Naive thymus-derived CD8-positive, alpha-beta T cell (primary cell): Measurements from ENCODE around the gene SCAMP2. TPM values are rescaled to one million over a fixed set of nuclear protein-coding genes. Genes with fewer than 3 reads are reported as not detected.
"Not testable (repeated sequence)": the region's sequence is repeated elsewhere in the genome, so short reads cannot be mapped to it uniquely, and the experiment has no call there.

Experiments used
- ATAC-seq, 2 donors: fragments of 150-1000 bp; cut with Tn5 transposase in 1 of 2; sonication (Bioruptor Pico), chemical (Tn5 transposase) in 1 of 2; 1 replicate in 1 of 2; 2 replicates in 1 of 2; pipeline ENCODE4 v1.10.0; 2021; ENCODE audit warnings: mild to moderate bottlenecking in 2 of 2, moderate library complexity in 2 of 2
- POLR2A ChIA-PET: fragments of 350-600 bp; sonication (Branson Sonifier 250); formaldehyde crosslinking; loops from one replicate; lab custom pipeline; 2021; ENCODE audit warnings: antibody characterized with exemption; lab: Charles Lee
- DNase-seq, 10 donors: peaks; one replicate each; pipeline versions ENCODE4 v3.0.0 to v3.0.0-alpha.2; 2020 to 2022
- H3K27ac Mint-ChIP-seq, 10 donors: one replicate each; pipeline ENCODE4 v1.8.0; 2020 to 2022; ENCODE audit warnings: mild to moderate bottlenecking in 10 of 10, mixed read lengths in 10 of 10, moderate library complexity in 4 of 10, inconsistent platforms in 1 of 10
- H3K27me3 Mint-ChIP-seq, 5 donors: one replicate each; pipeline ENCODE4 v1.8.0; 2021 to 2022; ENCODE audit warnings: mixed read lengths in 5 of 5
- H3K36me3 Mint-ChIP-seq, 3 donors: one replicate each; pipeline ENCODE4 v1.8.0; 2020 to 2022; ENCODE audit warnings: mixed read lengths in 3 of 3, mild to moderate bottlenecking in 2 of 3, inconsistent platforms in 1 of 3
- H3K4me1 Mint-ChIP-seq, 4 donors: one replicate each; pipeline ENCODE4 v1.8.0; 2021 to 2022; ENCODE audit warnings: mixed read lengths in 4 of 4
- H3K4me3 Mint-ChIP-seq, 10 donors: one replicate each; pipeline ENCODE4 v1.8.0; 2020 to 2022; ENCODE audit warnings: mild to moderate bottlenecking in 10 of 10, mixed read lengths in 10 of 10, moderate library complexity in 6 of 10, inconsistent platforms in 1 of 10
- H3K9me3 Mint-ChIP-seq, 9 donors: one replicate each; pipeline ENCODE4 v1.8.0; 2020 to 2022; ENCODE audit warnings: mixed read lengths in 9 of 9, mild to moderate bottlenecking in 3 of 9, inconsistent platforms in 1 of 9, moderate library complexity in 1 of 9
- polyA plus RNA-seq, 3 donors: library from polyadenylated mRNA; unstranded; fragments of 300-500 nt; fragmentation: Illumina TruSeq; gene quantifications; one replicate each; pipeline ENCODE4 v1.2.3, GENCODE V29; 2021
- total RNA-seq, 8 experiments: library from RNA in 2 of 8; stranded (reverse) in 2 of 8; gene quantifications; one replicate each; pipeline ENCODE4 v1.2.3 and lab custom pipeline; 2021 to 2026

Gene SCAMP2
- total and polyA plus RNA-seq, 5 experiments from 2014 or later = 109 to 121 (median 117) TPM

DNA sequence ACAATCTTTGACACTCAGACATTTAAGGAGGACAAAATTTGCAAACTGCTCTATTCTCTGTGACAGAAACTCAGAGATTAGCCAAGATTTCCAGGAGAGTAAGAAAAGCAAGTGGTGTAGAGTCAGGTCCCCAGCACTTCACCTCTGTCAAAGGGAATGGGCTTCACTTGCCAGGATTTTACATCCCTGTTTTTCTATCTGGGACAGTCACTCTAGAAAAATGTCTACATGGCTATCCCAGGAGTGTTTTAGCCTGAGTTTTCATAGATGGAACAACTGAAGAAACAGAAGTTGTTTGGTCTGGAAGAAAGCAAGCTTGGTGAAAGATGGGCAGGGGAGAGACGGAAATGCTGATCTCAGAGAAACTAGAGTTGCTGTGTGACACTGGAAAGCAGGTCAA is 30.5 kb upstream of the SCAMP2 start:
- peak overlapping the region in 2 of 10 donors; percentile 1 to 16 for H3K4me3 Mint-ChIP-seq
- H3K27me3 Mint-ChIP-seq = no peaks in the 10 kb centered on the region
- peaks cover 26 to 54% (median 50%) of the 10 kb centered on the region in 4 donors for H3K4me1 Mint-ChIP-seq
- peaks cover 0 to 34% (median 5%) of the 10 kb centered on the region in 3 donors for H3K36me3 Mint-ChIP-seq
- POLR2A ChIA-PET = interaction anchor here (0.7 to 1.7 kb wide), 7 partner anchors 9 to 123 kb away, joined by 3 to 10 read pairs (median 4); partner anchors contain the start of gene MPI
- ATAC-seq (no peak), DNase-seq (no peak)
- H3K27ac Mint-ChIP-seq = peak overlapping the region in 7 of 10 donors; percentile 22 to 88 (median 74)
- no peaks in the 10 kb centered on the region for H3K9me3 Mint-ChIP-seq

DNA sequence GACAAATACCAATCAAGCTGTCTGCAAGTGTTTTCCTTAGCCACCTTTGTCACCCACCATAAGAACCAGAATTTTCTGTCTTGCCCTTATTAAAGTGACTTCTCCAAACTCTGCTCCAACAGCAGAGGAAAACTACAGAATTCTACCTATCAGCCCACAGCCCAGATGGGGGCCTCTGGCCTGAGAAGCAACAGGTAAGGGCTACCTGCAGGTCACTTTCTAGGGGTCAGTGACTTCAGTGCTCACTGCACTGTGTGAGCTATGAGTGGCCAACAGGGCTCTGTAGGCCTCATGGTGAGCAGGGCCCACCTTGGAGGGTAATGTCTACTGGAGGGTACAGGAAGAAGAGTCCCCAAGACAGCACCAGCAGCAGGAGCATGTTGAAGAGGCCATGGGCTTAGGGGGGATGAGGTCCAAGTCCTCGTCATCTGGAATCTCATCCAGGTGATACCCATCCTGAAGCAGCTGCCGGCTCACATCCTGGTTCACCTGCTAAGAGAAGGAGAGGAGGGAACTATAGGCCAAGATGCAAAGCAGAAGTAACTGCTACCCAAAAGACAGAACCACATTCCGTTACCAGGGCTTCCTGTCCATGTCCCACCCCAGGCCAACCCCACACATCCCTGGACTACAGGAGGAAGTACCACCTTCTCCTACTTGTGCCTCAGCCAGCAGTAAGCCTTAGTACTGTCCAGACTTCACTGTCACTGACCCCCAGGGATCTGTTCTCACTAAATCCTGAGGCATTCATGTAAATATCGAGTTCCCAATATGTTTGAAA is 29.3 kb upstream of the SCAMP2 start:
- peaks cover 26 to 50% (median 46%) of the 10 kb centered on the region in 4 donors for H3K4me1 Mint-ChIP-seq
- H3K9me3 Mint-ChIP-seq = no peaks in the 10 kb centered on the region
- ATAC-seq (no peak), DNase-seq (no peak)
- H3K4me3 Mint-ChIP-seq = no peak overlapping the region
- peak overlapping the region in 9 of 10 donors; percentile 43 to 85 (median 75) for H3K27ac Mint-ChIP-seq
- POLR2A ChIA-PET = interaction anchor here (0.7 to 2.2 kb wide), 15 partner anchors 8 to 132 kb away, joined by 3 to 14 read pairs (median 5); partner anchors contain the start of genes COX5A, MPI and ULK3
- H3K36me3 Mint-ChIP-seq = peaks cover 0 to 39% (median 5%) of the 10 kb centered on the region in 3 donors
- H3K27me3 Mint-ChIP-seq = no peaks in the 10 kb centered on the region

DNA sequence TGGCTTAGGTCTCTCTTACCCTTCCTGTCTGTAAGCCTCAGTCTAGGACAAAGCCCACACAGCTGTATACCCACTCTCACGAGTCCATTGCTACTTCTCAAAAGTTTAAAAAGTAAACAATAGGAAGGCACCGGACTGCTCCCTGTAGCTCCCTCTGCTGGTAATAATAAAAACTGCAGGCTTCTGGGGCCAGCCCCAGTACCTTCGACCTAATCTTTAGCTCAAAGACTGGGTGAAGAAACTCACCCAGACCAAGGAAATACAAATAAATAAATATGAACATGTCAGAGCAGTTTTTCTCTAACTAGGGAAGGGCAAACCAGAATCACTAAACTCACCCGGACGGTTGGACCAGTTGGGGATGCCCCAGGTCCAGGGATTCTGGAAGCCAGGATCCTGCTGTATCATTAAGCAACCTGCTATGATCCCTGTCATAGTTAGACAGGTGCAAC is 28.5 kb upstream of the SCAMP2 start:
- H3K4me3 Mint-ChIP-seq = no peak overlapping the region
- H3K9me3 Mint-ChIP-seq = no peaks in the 10 kb centered on the region
- POLR2A ChIA-PET = interaction anchor here (0.7 to 2.2 kb wide), 16 partner anchors 8 to 131 kb away, joined by 3 to 14 read pairs (median 5); partner anchors contain the start of genes COX5A, MPI and ULK3
- ATAC-seq (peak; percentile 33 to 48), DNase-seq (peak in 9 of 10 donors; percentile 29 to 75 (median 64))
- peaks cover 0 to 42% (median 5%) of the 10 kb centered on the region in 3 donors for H3K36me3 Mint-ChIP-seq
- H3K27me3 Mint-ChIP-seq = no peaks in the 10 kb centered on the region
- H3K4me1 Mint-ChIP-seq = peaks cover 23 to 43% (median 38%) of the 10 kb centered on the region in 4 donors
- H3K27ac Mint-ChIP-seq = peak overlapping the region in 9 of 10 donors; percentile 37 to 85 (median 73)

DNA sequence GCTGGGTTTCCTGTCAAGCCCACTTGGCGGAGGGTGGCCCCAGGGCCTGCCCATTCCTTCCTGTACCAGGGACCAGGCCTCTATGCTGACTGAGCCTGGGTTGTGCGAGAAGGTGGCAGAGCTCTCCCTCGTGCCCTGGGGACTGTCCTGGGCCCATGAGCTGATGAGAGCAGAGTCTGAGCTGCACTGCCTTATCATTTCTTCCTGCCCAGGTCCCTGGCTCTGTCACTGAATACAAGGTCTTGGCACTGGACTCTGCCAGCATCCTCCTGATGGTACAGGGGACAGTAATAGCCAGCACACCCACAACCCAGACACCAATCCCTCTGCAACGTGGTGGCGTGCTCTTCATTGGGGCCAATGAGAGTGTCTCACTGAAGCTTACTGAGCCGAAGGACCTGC is 24.1 kb upstream of the SCAMP2 start:
- POLR2A ChIA-PET = interaction anchor here (0.6 to 3.4 kb wide), 7 partner anchors 9 to 54 kb away, joined by 3 to 17 read pairs (median 4); partner anchors contain the start of genes FAM219B and ULK3
- Mint-ChIP-seq H3K27ac (peak overlapping the region in 8 of 10 donors; percentile 19 to 85 (median 48)), H3K4me1 (peaks cover 13 to 41% (median 33%) of the 10 kb centered on the region in 4 donors), H3K9me3 (no peaks in the 10 kb centered on the region), H3K36me3 (peaks cover 6 to 31% (median 9%) of the 10 kb centered on the region in 3 donors), H3K4me3 (no peak overlapping the region), H3K27me3 (no peaks in the 10 kb centered on the region)
- DNase-seq (no peak), ATAC-seq (no peak)

DNA sequence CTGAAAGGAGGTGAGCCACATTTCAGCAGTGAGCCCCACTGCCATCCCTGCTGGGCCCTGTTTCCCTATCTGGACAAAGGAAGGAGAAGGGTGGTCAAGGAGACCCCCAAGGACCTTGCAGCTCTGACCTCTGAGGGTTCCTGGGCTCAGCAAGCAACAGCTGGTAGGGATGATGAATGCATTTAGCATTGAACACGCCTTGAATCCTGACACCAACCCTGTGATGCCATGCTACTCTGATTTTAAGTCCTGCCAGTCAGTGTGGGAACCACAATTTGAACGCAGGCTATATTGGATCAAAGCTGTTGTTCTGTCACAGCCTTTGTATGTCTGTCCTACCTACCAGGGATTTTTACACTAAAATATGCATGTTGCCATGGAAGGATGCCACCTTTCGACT is 23.2 kb upstream of the SCAMP2 start:
- peaks cover 10 to 37% (median 31%) of the 10 kb centered on the region in 4 donors for H3K4me1 Mint-ChIP-seq
- H3K36me3 Mint-ChIP-seq = peaks cover 6 to 31% (median 9%) of the 10 kb centered on the region in 3 donors
- no peak overlapping the region for H3K4me3 Mint-ChIP-seq
- no peaks in the 10 kb centered on the region for H3K27me3 Mint-ChIP-seq
- DNase-seq (no peak), ATAC-seq (no peak)
- H3K27ac Mint-ChIP-seq = peak overlapping the region in 2 of 10 donors; percentile 9 to 38
- POLR2A ChIA-PET = interaction anchor here (1.0 to 3.4 kb wide), 5 partner anchors 10 to 119 kb away, joined by 3 to 17 read pairs (median 5); partner anchors contain the start of gene FAM219B
- no peaks in the 10 kb centered on the region for H3K9me3 Mint-ChIP-seq

DNA sequence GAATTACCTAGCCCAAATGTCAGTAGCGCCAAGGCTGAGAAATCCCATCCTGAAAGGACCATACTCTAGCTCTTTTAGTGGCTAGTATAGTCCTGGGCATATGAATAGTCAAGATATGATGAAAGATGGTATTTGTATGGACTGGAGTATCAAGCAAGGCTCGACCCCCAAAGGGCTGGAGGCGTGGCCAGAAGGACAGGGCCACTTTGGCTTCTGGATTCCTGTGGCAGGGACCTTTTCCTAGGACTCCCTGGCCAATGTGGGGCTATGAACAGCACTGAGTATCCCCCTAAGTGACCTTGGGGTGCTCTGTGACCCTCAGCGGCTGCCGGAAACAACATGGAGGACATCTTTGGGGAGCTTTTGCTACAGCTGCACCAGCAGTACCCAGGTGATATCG is 22.7 kb upstream of the SCAMP2 start:
- Mint-ChIP-seq H3K4me3 (no peak overlapping the region), H3K27me3 (no peaks in the 10 kb centered on the region), H3K4me1 (peaks cover 10 to 39% (median 33%) of the 10 kb centered on the region in 4 donors), H3K9me3 (no peaks in the 10 kb centered on the region), H3K27ac (peak overlapping the region in 9 of 10 donors; percentile 41 to 87 (median 67)), H3K36me3 (peaks cover 6 to 29% (median 8%) of the 10 kb centered on the region in 3 donors)
- ATAC-seq = no peak
- POLR2A ChIA-PET = interaction anchor here (1.0 to 3.4 kb wide), 3 partner anchors 10 to 118 kb away, joined by 3 to 17 read pairs (median 5); partner anchors contain the start of gene FAM219B
- DNase-seq = no peak

DNA sequence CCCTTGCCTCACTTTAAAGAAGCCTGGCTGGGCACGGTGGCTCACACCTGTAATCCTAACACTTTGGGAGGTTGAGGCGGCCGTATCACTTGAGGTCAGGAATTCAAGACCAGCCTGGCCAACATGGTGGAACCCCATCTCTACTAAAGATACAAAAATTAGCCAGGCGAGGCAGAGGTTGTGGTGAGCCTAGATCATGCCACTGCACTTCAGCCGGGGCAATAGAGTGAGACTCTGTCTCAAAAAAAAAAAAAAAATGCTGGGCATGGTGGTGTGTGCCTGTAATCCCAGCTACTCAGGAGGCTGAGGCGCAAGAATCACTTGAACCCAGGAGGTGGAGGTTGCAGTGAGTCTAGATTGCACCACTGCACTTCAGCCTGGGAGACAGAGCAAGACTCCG is 21.2 kb upstream of the SCAMP2 start:
- Mint-ChIP-seq H3K36me3 (peaks cover 6 to 21% (median 6%) of the 10 kb centered on the region in 3 donors), H3K27ac (peak overlapping the region in 6 of 10 donors; percentile 3 to 99 (median 86))
- H3K4me3 Mint-ChIP-seq = not testable (repeated sequence)

DNA sequence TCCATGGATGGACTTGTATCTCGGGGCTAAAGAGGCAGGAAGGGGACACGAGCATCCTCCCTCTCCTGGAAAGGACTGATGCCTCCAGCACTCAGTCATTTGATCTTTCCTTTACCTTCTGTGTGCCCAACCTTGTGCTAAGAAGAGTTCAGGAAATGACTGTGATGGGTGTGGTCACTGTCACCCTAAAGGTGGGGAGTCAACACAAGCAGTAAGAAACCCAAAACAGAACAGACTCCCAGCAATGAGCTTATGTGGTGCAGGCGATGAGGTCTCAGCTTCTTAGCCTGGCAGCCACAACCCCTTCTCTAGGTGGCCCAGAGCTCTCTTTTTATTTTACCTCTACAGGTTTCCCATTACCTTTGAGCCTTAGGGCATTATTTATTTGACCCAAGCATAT is 20.5 kb upstream of the SCAMP2 start:
- H3K27ac Mint-ChIP-seq = peak overlapping the region; percentile 96 to 99 (median 98)
- POLR2A ChIA-PET = interaction anchor here (0.6 to 2.9 kb wide), 18 partner anchors 9 to 454 kb away, joined by 3 to 28 read pairs (median 4); partner anchors contain the start of genes COX5A, FAM219B, NEIL1 and SCAMP2
- H3K9me3 Mint-ChIP-seq = no peaks in the 10 kb centered on the region
- peaks cover 19 to 57% (median 54%) of the 10 kb centered on the region in 4 donors for H3K4me1 Mint-ChIP-seq
- DNase-seq = peak in 8 of 10 donors; percentile 20 to 74 (median 48)
- peak; percentile 59 to 73 for ATAC-seq
- peak overlapping the region; percentile 53 to 92 (median 84) for H3K4me3 Mint-ChIP-seq
- H3K27me3 Mint-ChIP-seq = no peaks in the 10 kb centered on the region
- H3K36me3 Mint-ChIP-seq = peaks cover 6 to 17% (median 6%) of the 10 kb centered on the region in 3 donors

More for the DNA sequence above, 21.2 kb upstream of the SCAMP2 start:
- H3K9me3 Mint-ChIP-seq, ATAC-seq, H3K27me3 Mint-ChIP-seq, DNase-seq: not testable (repeated sequence)
- POLR2A ChIA-PET = interaction anchor here (0.7 to 2.9 kb wide), 10 partner anchors 10 to 307 kb away, joined by 3 to 28 read pairs (median 10); partner anchors contain the start of genes COX5A, FAM219B, SCAMP2 and ULK3
- peaks cover 18 to 49% (median 46%) of the 10 kb centered on the region in 4 donors for H3K4me1 Mint-ChIP-seq

DNA sequence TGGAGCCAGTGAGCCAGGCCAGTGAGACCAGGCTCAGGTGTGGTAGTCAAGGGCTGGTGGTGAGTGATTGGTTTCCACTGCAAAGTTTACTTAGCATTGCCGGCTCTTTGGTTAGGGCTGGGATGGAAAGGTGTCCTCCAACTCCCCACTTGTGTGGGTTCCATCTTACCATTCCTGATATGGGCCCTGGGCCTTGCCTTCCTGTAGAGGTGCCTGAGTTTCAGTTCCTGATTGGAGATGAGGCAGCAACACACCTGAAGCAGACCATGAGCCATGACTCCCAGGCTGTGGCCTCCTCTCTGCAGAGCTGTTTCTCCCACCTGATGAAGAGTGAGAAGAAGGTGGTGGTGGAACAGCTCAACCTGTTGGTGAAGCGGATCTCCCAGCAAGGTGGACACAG is 19.8 kb upstream of the SCAMP2 start:
- no peak for ATAC-seq
- no peak for DNase-seq
- peak overlapping the region; percentile 96 to 99 (median 98) for H3K27ac Mint-ChIP-seq
- H3K4me1 Mint-ChIP-seq = peaks cover 19 to 58% (median 55%) of the 10 kb centered on the region in 4 donors
- no peaks in the 10 kb centered on the region for H3K9me3 Mint-ChIP-seq
- peak overlapping the region in 4 of 10 donors; percentile 37 to 89 (median 70) for H3K4me3 Mint-ChIP-seq
- no peaks in the 10 kb centered on the region for H3K27me3 Mint-ChIP-seq
- POLR2A ChIA-PET = interaction anchor here (1.3 to 2.9 kb wide), 6 partner anchors 9 to 93 kb away, joined by 4 to 28 read pairs (median 10); partner anchors contain the start of genes FAM219B, SCAMP2 and ULK3
- peaks cover 6 to 14% (median 6%) of the 10 kb centered on the region in 3 donors for H3K36me3 Mint-ChIP-seq

DNA sequence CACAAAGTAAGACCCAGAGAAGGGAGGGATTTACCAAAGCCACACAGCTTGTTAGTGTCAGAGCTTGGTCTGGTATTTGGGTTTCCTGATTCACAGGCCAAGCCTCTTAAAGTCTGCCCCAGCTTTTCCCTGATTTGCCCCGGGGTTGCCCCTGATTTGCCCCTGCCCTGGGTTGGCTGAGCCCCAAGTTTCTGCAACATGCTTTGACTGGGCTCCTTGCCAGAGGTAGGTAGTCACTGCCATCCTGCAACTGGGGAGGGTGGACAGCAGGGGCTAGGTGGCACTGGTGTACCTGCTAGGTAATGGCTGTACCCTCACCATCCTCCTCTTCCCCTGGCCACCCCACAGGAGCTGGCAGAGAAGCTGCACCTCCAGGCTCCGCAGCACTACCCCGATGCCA is 19.1 kb upstream of the SCAMP2 start:
- Mint-ChIP-seq H3K27ac (peak overlapping the region; percentile 61 to 99 (median 98)), H3K9me3 (no peaks in the 10 kb centered on the region), H3K4me1 (peaks cover 19 to 58% (median 55%) of the 10 kb centered on the region in 4 donors), H3K4me3 (peak overlapping the region in 4 of 10 donors; percentile 33 to 96 (median 56)), H3K36me3 (peaks cover 6 to 13% (median 6%) of the 10 kb centered on the region in 3 donors), H3K27me3 (no peaks in the 10 kb centered on the region)
- POLR2A ChIA-PET = interaction anchor here (0.6 to 2.9 kb wide), 6 partner anchors 8 to 19 kb away, joined by 3 to 28 read pairs (median 4); partner anchors contain the start of genes FAM219B and SCAMP2
- no peak for DNase-seq
- ATAC-seq = no peak

DNA sequence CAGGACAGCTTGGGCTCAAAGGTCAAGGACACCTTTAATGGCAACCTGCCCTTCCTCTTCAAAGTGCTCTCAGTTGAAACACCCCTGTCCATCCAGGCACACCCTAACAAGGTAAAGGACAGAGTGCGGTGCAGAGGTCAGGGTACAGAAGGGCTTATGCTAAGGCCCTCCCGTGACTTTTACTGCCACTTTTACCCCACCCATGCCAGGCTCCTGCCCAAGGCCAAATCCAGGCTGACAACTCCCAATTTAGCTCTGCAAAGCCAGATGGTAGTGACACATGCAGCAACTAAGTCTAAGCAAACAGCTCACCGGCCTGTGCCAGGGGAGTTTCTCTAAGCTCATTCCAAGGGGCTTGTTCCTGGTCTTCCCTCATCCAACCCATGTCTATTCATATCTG is 18.3 kb upstream of the SCAMP2 start:
- ATAC-seq = no peak
- no peak for DNase-seq
- Mint-ChIP-seq H3K4me1 (peaks cover 17 to 58% (median 55%) of the 10 kb centered on the region in 4 donors), H3K27ac (peak overlapping the region in 9 of 10 donors; percentile 31 to 95 (median 66)), H3K4me3 (peak overlapping the region in 8 of 10 donors; percentile 31 to 96 (median 86)), H3K27me3 (no peaks in the 10 kb centered on the region), H3K9me3 (no peaks in the 10 kb centered on the region), H3K36me3 (peaks cover 6 to 9% (median 6%) of the 10 kb centered on the region in 3 donors)
- POLR2A ChIA-PET = interaction anchor here (0.6 to 2.9 kb wide), 6 partner anchors 8 to 24 kb away, joined by 3 to 28 read pairs (median 4); partner anchors contain the start of genes FAM219B and SCAMP2
